NCI-H1105 treated with DMSO at 0.1 percent for 48 hours (cell line): ENCODE measurements around the gene EOLA2.
"Not testable (repeated sequence)": the region's sequence is repeated elsewhere in the genome, so short reads cannot be mapped to it uniquely, and the experiment has no call there.

Experiments used
- DNase-seq: peaks from one replicate; lab custom pipeline; 2025; lab: John Stamatoyannopoulos, UW

Gene EOLA2

GRCh38 chrX:149932970-149933369, 5.3 kb downstream of the EOLA2 start:
- not testable (repeated sequence) for DNase-seq

DNA sequence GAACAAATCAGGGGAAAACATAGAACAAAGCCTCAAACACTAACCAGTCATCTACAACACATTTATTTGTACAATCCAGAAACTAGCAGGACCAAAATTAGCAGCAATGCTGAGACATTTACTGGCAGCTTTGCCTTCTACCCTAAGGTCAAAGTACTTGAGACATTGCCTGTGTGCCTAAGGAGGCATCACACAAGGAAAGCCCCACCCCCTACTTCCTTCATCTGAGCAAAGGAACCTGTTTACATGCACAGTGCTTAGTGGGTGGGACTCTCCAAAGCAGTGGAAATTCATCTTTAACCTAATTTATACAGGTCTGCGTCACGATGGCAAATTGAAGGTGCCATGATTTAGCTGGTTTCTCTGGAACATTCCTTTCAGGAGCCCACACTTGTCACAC, 6.1 kb downstream of the EOLA2 start:
- not testable (repeated sequence) for DNase-seq

- not testable (repeated sequence) for DNase-seq
Observed at GRCh38 chrX:149931355-149931754, 6.9 kb downstream of the EOLA2 start.

DNA sequence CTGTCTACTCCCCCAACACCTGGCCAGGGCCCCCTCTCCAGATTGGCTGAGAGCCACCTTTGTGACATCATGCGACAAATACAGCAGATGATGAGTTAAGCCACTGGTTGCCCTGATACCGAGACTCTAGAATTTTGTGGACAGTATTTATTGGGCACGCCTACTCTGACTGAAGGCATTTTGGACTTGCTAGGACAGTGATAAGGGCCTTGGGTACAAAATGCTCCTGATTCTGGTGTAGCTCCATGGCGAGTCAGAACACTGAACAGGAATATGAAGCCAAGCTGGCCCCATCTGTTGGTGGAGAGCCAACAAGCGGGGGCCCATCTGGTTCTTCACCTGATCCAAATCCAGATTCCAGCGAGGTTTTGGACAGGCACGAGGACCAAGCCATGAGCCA, 8.9 kb downstream of the EOLA2 start, which contains the start of gene HSFX4:
HSFX4 (plus strand) TSS at position 174 of the 400 bp plus-strand sequence; CDS start at position 246, 72 bp downstream.
- DNase-seq, result not testable (repeated sequence)

DNA sequence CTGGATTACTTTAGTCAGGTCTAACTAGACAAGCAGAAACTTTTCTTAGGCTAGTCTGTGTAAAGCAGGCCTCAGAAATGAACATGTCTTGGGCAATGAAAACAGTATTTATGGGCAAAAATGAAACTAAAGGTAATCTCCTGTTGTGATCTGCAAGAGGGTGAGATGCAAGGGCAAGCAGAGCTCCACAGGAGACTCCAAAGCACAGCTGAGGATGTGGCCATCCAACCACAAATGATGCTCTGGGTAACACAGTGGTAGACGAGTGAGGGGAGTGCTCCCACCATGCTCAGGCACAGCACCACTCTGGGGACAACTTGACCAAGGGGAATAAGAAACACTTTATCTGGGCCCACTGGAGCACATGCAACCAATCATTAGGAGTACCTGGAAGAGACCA, 9.7 kb downstream of the EOLA2 start:
- DNase-seq, result not testable (repeated sequence)

GRCh38 chrX:149927964-149928258, 10.4 kb downstream of the EOLA2 start:
- not testable (repeated sequence) for DNase-seq

DNA sequence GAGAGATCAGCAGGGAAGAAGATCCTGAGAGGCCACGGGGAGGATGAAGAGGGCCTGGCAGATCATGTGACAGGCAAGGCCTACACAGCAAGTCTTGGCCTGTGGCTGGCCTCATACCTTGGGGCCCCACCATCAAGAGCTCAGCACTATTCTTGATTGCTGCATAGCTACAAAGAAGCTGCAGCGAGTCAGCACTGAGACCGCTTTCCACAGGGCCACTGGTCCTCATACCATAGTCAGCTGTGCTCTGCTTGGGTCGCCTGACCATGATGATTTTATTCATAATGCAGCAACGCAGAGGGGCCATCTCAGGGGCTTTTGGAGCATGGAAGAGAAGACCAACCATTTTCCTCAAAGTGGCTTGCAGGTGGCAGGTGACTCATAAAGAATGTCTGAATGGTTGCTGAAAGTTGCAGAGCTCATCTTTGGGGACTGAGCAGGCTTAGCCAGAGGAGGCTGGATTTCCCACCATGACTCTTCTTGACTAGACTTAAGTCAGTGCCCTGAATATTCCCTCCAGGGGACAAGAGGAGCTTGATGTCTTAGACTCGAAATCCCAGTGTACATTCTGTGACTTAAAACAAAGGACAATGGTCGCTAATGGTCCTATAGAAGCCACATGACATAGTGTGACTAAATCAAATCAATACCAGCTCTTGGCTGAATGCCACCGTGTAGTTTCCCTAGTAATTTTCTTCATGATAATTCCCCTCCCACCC, 10.9 kb downstream of the EOLA2 start:
- not testable (repeated sequence) for DNase-seq

DNA sequence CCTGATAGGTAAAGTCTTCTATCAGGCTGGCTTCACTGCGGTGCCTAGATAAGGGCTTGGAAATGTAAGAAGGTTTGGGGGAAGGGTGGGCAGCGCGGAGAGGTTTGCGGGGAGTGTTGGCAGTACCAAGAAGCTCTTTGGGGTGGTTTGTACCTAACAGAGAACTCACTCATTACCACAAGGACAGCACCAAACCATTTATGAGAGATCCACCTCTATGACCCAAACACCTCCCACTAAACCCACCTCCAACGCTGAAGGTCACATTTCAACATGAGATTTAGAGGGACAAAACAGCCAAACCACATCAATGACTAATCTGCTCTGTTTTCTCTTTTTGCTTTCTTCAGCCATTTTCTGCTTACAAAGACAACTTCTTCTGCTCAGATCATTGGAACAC, 13.9 kb downstream of the EOLA2 start:
- not testable (repeated sequence) for DNase-seq

- DNase-seq, result not testable (repeated sequence)
Observed at GRCh38 chrX:149923836-149924235, 14.5 kb downstream of the EOLA2 start.

DNA sequence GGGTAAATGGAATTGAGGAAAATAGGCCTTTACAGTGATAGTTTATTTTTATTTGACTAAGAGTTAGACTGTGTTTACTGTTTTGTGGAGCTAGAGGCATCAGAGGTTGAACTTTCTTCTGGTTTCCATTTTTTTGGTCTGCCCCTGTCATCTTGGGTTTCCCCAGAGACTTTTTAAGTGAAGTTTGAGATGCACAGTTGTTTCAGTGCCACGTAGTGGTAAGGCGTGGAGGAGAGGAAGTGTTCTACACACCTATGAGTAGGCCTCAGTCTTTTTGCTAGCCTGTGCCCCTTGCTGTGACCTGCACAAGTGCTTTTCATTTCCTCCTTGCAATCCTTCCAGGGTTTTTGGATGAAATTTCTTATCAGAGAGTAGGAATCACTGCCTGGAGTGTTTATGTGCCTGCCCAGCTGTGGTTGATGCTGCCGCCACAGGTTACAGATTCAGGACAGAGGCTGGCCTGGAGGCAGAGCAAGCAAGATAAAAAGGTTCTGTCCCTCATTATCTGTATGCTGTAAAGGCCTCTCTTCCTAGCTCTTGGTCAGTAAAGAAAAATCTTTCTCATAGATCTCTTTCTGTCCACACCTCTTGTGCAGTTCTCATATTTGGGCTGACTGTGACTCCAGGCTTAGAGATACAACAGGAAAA, 21.4 kb downstream of the EOLA2 start:
- DNase-seq, result no peak

DNA sequence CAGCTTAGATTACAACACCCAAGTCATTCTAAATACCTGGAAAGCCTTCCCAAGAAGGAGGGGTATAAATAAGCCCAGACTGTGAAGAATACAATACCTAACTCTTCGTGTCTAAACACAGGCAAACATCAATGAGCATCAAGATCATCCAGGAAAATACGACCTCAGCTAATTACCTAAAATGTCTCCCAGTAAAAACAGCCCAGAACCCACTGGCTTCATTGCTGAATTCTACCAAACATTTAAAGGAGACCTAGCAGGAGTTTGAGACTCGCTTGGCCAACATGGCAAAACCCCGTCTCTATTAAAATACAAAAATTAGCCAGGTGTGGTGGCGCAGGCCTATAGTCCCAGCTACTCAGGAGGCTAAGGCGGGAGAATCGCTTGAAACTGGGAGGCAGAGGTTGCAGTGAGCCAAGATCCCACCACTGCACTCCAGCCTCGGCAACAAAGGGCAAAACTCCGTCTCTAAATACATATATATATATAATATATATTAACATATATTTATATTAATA, 28.1 kb downstream of the EOLA2 start:
- DNase-seq, result no peak

- DNase-seq, result no peak
Observed at GRCh38 chrX:149909324-149910177, 28.7 kb downstream of the EOLA2 start.

GRCh38 chrX:149908727-149909126, 29.6 kb downstream of the EOLA2 start:
- DNase-seq, result no peak

- DNase-seq, result no peak
Observed at GRCh38 chrX:149908308-149908707, 30.0 kb downstream of the EOLA2 start.

DNA sequence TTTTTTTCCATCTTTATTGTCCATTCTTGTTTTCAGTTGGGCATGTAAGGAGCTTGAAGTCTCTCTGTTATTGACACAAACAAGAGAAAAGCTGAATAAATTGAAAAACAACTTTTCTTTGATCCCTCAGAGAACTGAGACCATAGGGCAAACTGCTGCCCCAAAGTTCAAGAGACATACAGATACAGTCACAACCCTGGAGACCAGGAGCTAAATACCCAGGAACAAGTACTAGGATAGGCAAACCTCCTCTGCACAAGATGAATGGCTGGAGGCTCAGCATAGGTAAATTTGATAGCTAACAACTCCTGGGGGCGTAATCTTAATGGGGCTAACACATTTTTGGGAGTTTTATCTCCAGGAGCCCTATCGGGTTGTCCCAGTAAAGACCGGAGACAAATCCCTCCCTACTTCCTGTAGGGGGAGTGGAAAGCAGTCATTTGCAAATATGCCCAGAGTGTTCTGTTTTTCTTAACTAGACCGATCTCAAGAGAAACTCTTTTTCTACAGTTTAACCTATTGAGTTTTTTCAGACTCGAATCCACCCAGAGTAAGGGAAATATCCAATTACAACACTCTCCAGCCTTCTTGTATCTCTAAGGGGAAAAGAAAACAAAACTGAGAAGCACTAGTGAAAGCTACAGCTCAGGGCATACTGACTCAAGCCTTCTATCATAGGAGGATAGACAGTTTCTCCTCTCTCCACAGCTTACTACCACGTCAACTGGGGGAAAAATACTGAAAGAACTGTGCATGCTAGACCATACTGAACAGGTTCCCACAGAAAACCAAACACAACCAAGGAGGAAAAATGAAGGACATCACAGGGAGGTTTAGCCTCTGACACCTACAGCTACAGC, 34.2 kb downstream of the EOLA2 start:
- no peak for DNase-seq

GRCh38 chrX:149898554-149898953, 39.7 kb downstream of the EOLA2 start:
- no peak for DNase-seq

DNA sequence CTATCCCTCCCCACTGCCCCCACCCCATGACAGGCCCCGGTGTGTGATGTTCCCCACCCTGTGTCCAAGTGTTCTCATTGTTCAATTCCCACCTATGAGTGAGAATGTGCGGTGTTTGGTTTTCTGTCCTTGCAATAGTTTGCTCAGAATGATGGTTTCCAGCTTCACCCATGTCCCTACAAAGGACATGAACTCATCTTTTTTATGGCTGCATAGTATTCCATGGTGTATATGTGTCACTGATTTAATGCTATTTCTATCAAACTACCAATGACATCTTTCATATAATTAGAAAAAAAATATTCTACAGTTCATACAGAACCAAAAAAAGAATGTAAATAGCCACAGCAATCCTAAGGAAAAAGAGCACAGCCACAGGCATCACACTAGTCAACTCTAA, 47.5 kb downstream of the EOLA2 start:
- not testable (repeated sequence) for DNase-seq
